Skeletal muscle cell (primary cell): ENCODE data around the gene IGLL1.

ENCODE experiments used
- DNase-seq: peaks from one replicate; pipeline ENCODE4 v3.0.0-alpha.2; 2010; ENCODE audit warnings: low read depth
- H3K4me3 ChIP-seq: 2 replicates; pipeline ENCODE4 v1.5.1; 2011; ENCODE audit warnings: low read depth, mild to moderate bottlenecking, control low read depth, low read length, moderate library complexity

IGLL1 gene

GRCh38 chr22:23533328-23533762 is 46.7 kb downstream of the IGLL1 start:
- no peak for DNase-seq

GRCh38 chr22:23532731-23533130 is 47.4 kb downstream of the IGLL1 start:
- no peak for DNase-seq
- no peak overlapping the region for H3K4me3 ChIP-seq

More at GRCh38 chr22:23533328-23533762, 46.7 kb downstream of the IGLL1 start:
- H3K4me3 ChIP-seq, result no peak overlapping the region

- DNase-seq, result no peak
- H3K4me3 ChIP-seq, result no peak overlapping the region
Measured at GRCh38 chr22:23531966-23532705, 48.0 kb downstream of the IGLL1 start.

- no peak for DNase-seq
- H3K4me3 ChIP-seq, result no peak overlapping the region
Measured at GRCh38 chr22:23531283-23531956, 48.7 kb downstream of the IGLL1 start.

- DNase-seq, result no peak
Measured at GRCh38 chr22:23530766-23531282, 49.3 kb downstream of the IGLL1 start.

GRCh38 chr22:23530106-23530505 is 50.0 kb downstream of the IGLL1 start:
- H3K4me3 ChIP-seq, result no peak overlapping the region
- no peak for DNase-seq

More at GRCh38 chr22:23530766-23531282, 49.3 kb downstream of the IGLL1 start:
- H3K4me3 ChIP-seq, result no peak overlapping the region

- DNase-seq, result no peak
- H3K4me3 ChIP-seq, result no peak overlapping the region
Measured at GRCh38 chr22:23529166-23530103, 50.7 kb downstream of the IGLL1 start.

GRCh38 chr22:23527971-23528740 is 51.9 kb downstream of the IGLL1 start:
- DNase-seq, result no peak
- no peak overlapping the region for H3K4me3 ChIP-seq

GRCh38 chr22:23526596-23527316 is 53.3 kb downstream of the IGLL1 start:
- DNase-seq, result no peak
- no peak overlapping the region for H3K4me3 ChIP-seq

- no peak for DNase-seq
- H3K4me3 ChIP-seq, result no peak overlapping the region
Measured at GRCh38 chr22:23525510-23525909, 54.6 kb downstream of the IGLL1 start.

- no peak overlapping the region for H3K4me3 ChIP-seq
- no peak for DNase-seq
Measured at GRCh38 chr22:23524226-23524625, 55.9 kb downstream of the IGLL1 start.

GRCh38 chr22:23523713-23524112 is 56.4 kb downstream of the IGLL1 start:
- no peak overlapping the region for H3K4me3 ChIP-seq
- no peak for DNase-seq
